Osteocyte (in vitro differentiated cells): ENCODE measurements around the gene MARCHF11. TPM values are rescaled to one million over a fixed set of nuclear protein-coding genes. Genes with fewer than 3 reads are reported as not detected.

ENCODE experiments used
- DNase-seq: peaks from one replicate; pipeline ENCODE4 v3.0.0; 2021; ENCODE audit warnings: mixed read lengths; ENCODE audit not compliant: unreplicated experiment; ENCODE audit errors: extremely low spot score
- H3K27ac Mint-ChIP-seq: one replicate; pipeline ENCODE4 v1.8.0; 2021; ENCODE audit warnings: mild to moderate bottlenecking, mixed read lengths; ENCODE audit not compliant: unreplicated experiment
- H3K27me3 Mint-ChIP-seq: one replicate; pipeline ENCODE4 v1.8.0; 2021; ENCODE audit warnings: mixed read lengths; ENCODE audit not compliant: unreplicated experiment
- H3K36me3 Mint-ChIP-seq: one replicate; pipeline ENCODE4 v1.8.0; 2021; ENCODE audit warnings: mixed read lengths; ENCODE audit not compliant: unreplicated experiment
- H3K4me1 Mint-ChIP-seq: one replicate; pipeline ENCODE4 v1.8.0; 2021; ENCODE audit warnings: mixed read lengths; ENCODE audit not compliant: unreplicated experiment
- H3K4me3 Mint-ChIP-seq: one replicate; pipeline ENCODE4 v1.8.0; 2021; ENCODE audit warnings: mild to moderate bottlenecking, moderate library complexity, mixed read lengths; ENCODE audit not compliant: unreplicated experiment
- H3K9me3 Mint-ChIP-seq: one replicate; pipeline ENCODE4 v1.8.0; 2021; ENCODE audit warnings: mixed read lengths; ENCODE audit not compliant: unreplicated experiment
- long read RNA-seq: library from polyadenylated mRNA; unstranded; transcript quantifications from one replicate; pipeline ENCODE4 v2.0.0, GENCODE V29; 2021
- total RNA-seq: library from RNA; stranded (reverse); gene quantifications from 2 replicates; pipeline ENCODE4 v1.2.1, GENCODE V29; 2021
- TF ChIP-seq, protein P1 (sequence below): fragments of 200-600 bp; sonication (generic); IDR thresholded peaks from 2 replicates; pipeline ENCODE4 v1.5.0; 2021; ENCODE audit warnings: antibody characterized with exemption, mild to moderate bottlenecking, moderate library complexity

Gene MARCHF11
- total RNA-seq, result not detected in 2 replicates
- long read RNA-seq, result 0 reads

DNA sequence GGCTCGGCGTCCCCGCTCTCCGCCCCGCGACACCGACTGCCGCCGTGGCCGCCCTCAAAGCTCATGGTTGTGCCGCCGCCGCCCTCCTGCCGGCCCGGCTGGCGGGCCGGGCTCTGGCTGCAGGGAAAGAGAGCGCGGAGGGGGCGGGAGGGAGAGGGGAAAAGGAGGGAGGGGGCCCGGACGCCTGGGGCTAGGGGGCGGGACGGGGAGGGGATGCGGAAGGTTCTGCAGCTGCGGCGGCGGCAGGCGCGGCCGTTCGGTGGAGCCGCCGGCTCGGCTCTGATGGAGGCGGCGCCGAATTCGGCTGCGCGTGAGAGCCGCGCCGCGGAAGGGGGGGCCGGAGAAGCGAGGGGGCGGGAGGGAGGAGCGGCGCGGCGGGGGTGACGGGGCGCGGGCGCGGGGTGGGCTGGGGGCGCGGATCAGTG is at the start of gene MARCHF11:
TSS of gene MARCHF11 (minus strand) at position 281 of the 425 bp plus-strand sequence. CDS start at position 65, 216 bp downstream.
- Mint-ChIP-seq H3K27ac (no peak within 1 kb of the TSS), H3K27me3 (peaks cover 49% of the 10 kb centered on the region), H3K4me3 (peak within 1 kb of the TSS; percentile 51), H3K36me3 (no peaks in the 10 kb centered on the region), H3K9me3 (no peaks in the 10 kb centered on the region), H3K4me1 (peaks cover 8% of the 10 kb centered on the region)
- TF ChIP-seq, protein P1, sequence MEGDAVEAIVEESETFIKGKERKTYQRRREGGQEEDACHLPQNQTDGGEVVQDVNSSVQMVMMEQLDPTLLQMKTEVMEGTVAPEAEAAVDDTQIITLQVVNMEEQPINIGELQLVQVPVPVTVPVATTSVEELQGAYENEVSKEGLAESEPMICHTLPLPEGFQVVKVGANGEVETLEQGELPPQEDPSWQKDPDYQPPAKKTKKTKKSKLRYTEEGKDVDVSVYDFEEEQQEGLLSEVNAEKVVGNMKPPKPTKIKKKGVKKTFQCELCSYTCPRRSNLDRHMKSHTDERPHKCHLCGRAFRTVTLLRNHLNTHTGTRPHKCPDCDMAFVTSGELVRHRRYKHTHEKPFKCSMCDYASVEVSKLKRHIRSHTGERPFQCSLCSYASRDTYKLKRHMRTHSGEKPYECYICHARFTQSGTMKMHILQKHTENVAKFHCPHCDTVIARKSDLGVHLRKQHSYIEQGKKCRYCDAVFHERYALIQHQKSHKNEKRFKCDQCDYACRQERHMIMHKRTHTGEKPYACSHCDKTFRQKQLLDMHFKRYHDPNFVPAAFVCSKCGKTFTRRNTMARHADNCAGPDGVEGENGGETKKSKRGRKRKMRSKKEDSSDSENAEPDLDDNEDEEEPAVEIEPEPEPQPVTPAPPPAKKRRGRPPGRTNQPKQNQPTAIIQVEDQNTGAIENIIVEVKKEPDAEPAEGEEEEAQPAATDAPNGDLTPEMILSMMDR, result no peak
- DNase-seq, result no peak

GRCh38 chr5:16225927-16226326 is 46.3 kb upstream of the MARCHF11 start:
- Mint-ChIP-seq H3K9me3 (no peaks in the 10 kb centered on the region), H3K36me3 (no peaks in the 10 kb centered on the region), H3K27ac (no peak overlapping the region), H3K4me1 (no peaks in the 10 kb centered on the region), H3K27me3 (no peaks in the 10 kb centered on the region), H3K4me3 (no peak overlapping the region)
- DNase-seq, result no peak
- TF ChIP-seq, protein P1, result no peak

DNA sequence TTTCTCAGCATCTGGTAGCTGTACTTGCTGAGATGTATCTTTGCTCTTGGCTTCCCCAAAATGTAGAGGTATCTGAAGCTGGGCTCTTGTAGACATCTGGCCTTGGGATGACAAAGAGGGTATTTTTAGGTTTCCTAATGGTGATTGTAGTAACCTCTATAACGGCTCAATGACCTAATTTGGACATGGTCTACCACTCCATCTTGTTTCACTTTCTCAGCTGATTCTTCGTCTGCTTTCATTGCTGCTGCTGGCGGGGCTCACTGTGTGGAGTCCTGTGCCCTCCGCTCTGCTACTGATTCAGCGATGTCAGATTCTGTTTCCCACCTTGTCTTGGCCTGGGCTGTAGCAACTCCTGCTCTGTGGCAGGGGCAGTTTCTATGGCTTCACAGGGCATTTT is 12.7 kb upstream of the MARCHF11 start:
- Mint-ChIP-seq H3K4me1 (no peaks in the 10 kb centered on the region), H3K36me3 (no peaks in the 10 kb centered on the region), H3K27ac (no peak overlapping the region), H3K27me3 (no peaks in the 10 kb centered on the region), H3K4me3 (no peak overlapping the region), H3K9me3 (no peaks in the 10 kb centered on the region)
- no peak for DNase-seq
- TF ChIP-seq, protein P1, result no peak

- no peaks in the 10 kb centered on the region for H3K9me3 Mint-ChIP-seq
- TF ChIP-seq, protein P1, result no peak
- H3K27me3 Mint-ChIP-seq, result peaks cover 51% of the 10 kb centered on the region
- H3K27ac Mint-ChIP-seq, result no peak overlapping the region
- no peak for DNase-seq
- H3K36me3 Mint-ChIP-seq, result no peaks in the 10 kb centered on the region
- H3K4me1 Mint-ChIP-seq, result peaks cover 8% of the 10 kb centered on the region
- peak overlapping the region; percentile 51 for H3K4me3 Mint-ChIP-seq
These were observed 1.1 kb upstream of the MARCHF11 start for GRCh38 chr5:16180789-16181082.

DNA sequence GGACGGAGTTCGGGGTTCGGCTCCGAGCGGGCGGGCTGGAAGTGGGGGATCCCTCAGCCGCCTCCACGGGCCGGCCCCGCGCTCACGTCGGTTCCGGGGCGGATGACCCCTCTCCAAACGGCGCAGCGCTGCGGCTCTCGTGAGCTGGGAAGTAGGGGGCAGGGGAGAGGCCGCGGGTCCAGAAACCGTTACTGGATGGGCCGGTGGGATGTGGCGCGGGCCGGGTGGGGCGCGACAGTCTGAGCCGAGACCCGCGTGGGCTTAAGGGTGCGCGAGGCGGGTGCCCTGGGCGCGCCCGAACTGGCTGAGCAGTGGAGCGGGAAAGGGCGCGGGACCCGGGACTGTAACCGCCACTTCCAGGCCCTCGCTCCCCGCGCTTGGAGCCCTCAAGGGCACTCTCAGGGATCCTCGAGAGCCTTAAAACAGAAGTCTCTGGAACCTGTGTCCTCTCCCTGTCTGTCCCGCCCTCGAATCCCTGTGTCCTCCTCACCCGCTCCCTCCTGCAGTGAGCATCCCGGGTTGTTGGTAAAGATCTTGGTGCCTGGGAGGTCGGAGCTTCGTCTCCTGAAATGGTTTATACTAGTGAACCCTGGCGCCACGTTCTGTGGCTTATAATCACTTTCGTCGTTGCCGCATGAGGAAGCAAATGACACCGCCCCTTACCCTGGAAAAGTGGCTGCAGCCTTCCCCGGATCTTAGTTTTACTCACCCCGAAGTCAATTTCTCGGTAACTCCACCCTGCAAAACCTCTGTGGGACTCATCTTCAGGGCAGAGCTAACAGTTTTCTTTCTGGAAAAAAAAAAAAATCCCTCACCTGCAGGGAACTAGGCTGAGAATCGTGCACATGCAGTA is 571 bp upstream of the MARCHF11 start:
- TF ChIP-seq, protein P1, result no peak
- H3K36me3 Mint-ChIP-seq, result no peaks in the 10 kb centered on the region
- no peak overlapping the region for H3K27ac Mint-ChIP-seq
- H3K4me3 Mint-ChIP-seq, result peak overlapping the region; percentile 51
- peaks cover 8% of the 10 kb centered on the region for H3K4me1 Mint-ChIP-seq
- peaks cover 51% of the 10 kb centered on the region for H3K27me3 Mint-ChIP-seq
- no peaks in the 10 kb centered on the region for H3K9me3 Mint-ChIP-seq
- no peak for DNase-seq
